SK-N-SH treated with all-trans-retinoic acid at 6 μM for 48 hours (cell line): ENCODE results near the gene RDX.

Experiments used
- CSRNP3 ChIP-seq: fragments of 250-450 bp; sonication (Bioruptor Pico); IDR thresholded peaks from 2 replicates; pipeline ENCODE4 v1.5.1; 2021; ENCODE audit warnings: mild to moderate bottlenecking, moderate library complexity
- TCF4 ChIP-seq: fragments of 250-450 bp; sonication (Bioruptor Pico); IDR thresholded peaks from 2 replicates; pipeline ENCODE4 v1.8.0; 2021; ENCODE audit warnings: mild to moderate bottlenecking, moderate library complexity, borderline replicate concordance
- ZNF565 ChIP-seq: fragments of 450-650 bp; formaldehyde crosslinking; conservative IDR thresholded peaks from 2 replicates; pipeline ENCODE4 v1.5.0; 2020; ENCODE audit warnings: low read depth, mild to moderate bottlenecking, moderate library complexity

GRCh38 chr11:110336054-110336453 lies 39.6 kb upstream of the RDX start:
- no peak for TF ChIP-seq ZNF565 (CRISPR knock-in tag)
- TF ChIP-seq CSRNP3 (CRISPR knock-in tag), result no peak
- TF ChIP-seq TCF4, result no peak
